Smooth muscle cell (in vitro differentiated cells): ENCODE data around the gene GRK5. TPM values are rescaled to one million over a fixed set of nuclear protein-coding genes. Genes with fewer than 3 reads are reported as not detected.

Experiments
- DNase-seq: peaks from one replicate; lab custom pipeline; 2025; ENCODE audit not compliant: unreplicated experiment; lab: John Stamatoyannopoulos, UW
- H2AFZ ChIP-seq: fragments of 200-600 bp; sonication (generic); 2 replicates; pipeline ENCODE4 v1.6.0; 2016; ENCODE audit warnings: antibody characterized with exemption, low read depth, mild to moderate bottlenecking
- H3F3A ChIP-seq: fragments of 200-600 bp; sonication (generic); 2 replicates; pipeline ENCODE4 v1.6.0; 2017; ENCODE audit warnings: antibody characterized with exemption, low read depth
- H3K27ac ChIP-seq: fragments of 200-600 bp; sonication (generic); 2 replicates; pipeline ENCODE4 v1.5.1; 2016; ENCODE audit warnings: low read depth, mild to moderate bottlenecking
- H3K27me3 ChIP-seq: fragments of 200-600 bp; sonication (generic); 2 replicates; pipeline ENCODE4 v1.6.1; 2016; ENCODE audit warnings: low read depth, mild to moderate bottlenecking
- H3K36me3 ChIP-seq: fragments of 200-600 bp; sonication (generic); 2 replicates; pipeline ENCODE4 v1.5.1; 2016; ENCODE audit warnings: low read depth
- H3K4me1 ChIP-seq: fragments of 200-600 bp; sonication (generic); 2 replicates; pipeline ENCODE4 v1.5.1; 2016; ENCODE audit warnings: low read depth
- H3K4me2 ChIP-seq: fragments of 200-600 bp; sonication (generic); 2 replicates; pipeline ENCODE4 v1.6.0; 2016; ENCODE audit warnings: mild to moderate bottlenecking
- H3K4me3 ChIP-seq: fragments of 200-600 bp; sonication (generic); 2 replicates; pipeline ENCODE4 v1.5.1; 2016; ENCODE audit warnings: mild to moderate bottlenecking
- H3K79me2 ChIP-seq: fragments of 200-600 bp; sonication (generic); 2 replicates; pipeline ENCODE4 v1.6.0; 2016; ENCODE audit warnings: low read depth, mild to moderate bottlenecking
- H3K9ac ChIP-seq: fragments of 200-600 bp; sonication (generic); 2 replicates; pipeline ENCODE4 v1.6.0; 2016; ENCODE audit warnings: low read depth
- H3K9me3 ChIP-seq: fragments of 200-600 bp; sonication (generic); replicated peaks from 2 replicates; pipeline ENCODE4 v1.5.1; 2016; ENCODE audit warnings: low read depth
- H4K20me1 ChIP-seq: fragments of 200-600 bp; sonication (generic); 2 replicates; pipeline ENCODE4 v1.6.0; 2016; ENCODE audit warnings: low read depth
- CTCF ChIP-seq: fragments of 200-600 bp; sonication (generic); IDR thresholded peaks from 2 replicates; pipeline ENCODE4 v1.5.1; 2017; ENCODE audit warnings: borderline replicate concordance, mild to moderate bottlenecking, antibody characterized with exemption; ENCODE audit not compliant: insufficient read depth, poor library complexity, severe bottlenecking
- WGBS: methylation state at CpG from one replicate; pipeline ENCODE4 v1.1.7; 2016; ENCODE audit warnings: low lambda C conversion rate; 5-methylcytosine and 5-hydroxymethylcytosine counted together
- polyA plus RNA-seq: library from polyadenylated mRNA; unstranded; fragments of >200 nt; fragmentation: Nextera tagmentation; extraction: Ambion mirVana; gene quantifications from 2 replicates; pipeline ENCODE4 v1.2.1, GENCODE V29; 2016
- total RNA-seq: library from RNA; depleted of rRNA; stranded (reverse); fragments of >200 nt; gene quantifications from 2 replicates; pipeline ENCODE4 v1.2.3, GENCODE V29; 2014

The GRK5 gene
- total and polyA plus RNA-seq, 2 experiments from 2014 or later = 4.4 to 5.2 TPM

- TF ChIP-seq CTCF = no peak
- Histone ChIP-seq H3K4me2 (peak overlapping the region; percentile 73), H3F3A (peaks cover 49% of the 10 kb centered on the region), H3K27me3 (no peaks in the 10 kb centered on the region), H3K36me3 (no peaks in the 10 kb centered on the region), H3K4me1 (peaks cover 28% of the 10 kb centered on the region), H2AFZ (no peak overlapping the region), H3K27ac (peak overlapping the region; percentile 97), H3K4me3 (no peak overlapping the region), H4K20me1 (peaks cover 61% of the 10 kb centered on the region), H3K9ac (peak overlapping the region; percentile 74), H3K79me2 (peaks cover 13% of the 10 kb centered on the region), H3K9me3 (no peaks in the 10 kb centered on the region)
- no peak for DNase-seq
- 6% methylated on average over 7 of the region's 7 CpGs for WGBS
Measured at GRCh38 chr10:119251315-119251708, 43.9 kb downstream of the GRK5 start.

GRCh38 chr10:119252051-119252465 lies 44.7 kb downstream of the GRK5 start:
- Histone ChIP-seq H3K9me3 (no peaks in the 10 kb centered on the region), H3K36me3 (no peaks in the 10 kb centered on the region), H3F3A (peaks cover 49% of the 10 kb centered on the region), H3K4me1 (peaks cover 28% of the 10 kb centered on the region), H4K20me1 (peaks cover 56% of the 10 kb centered on the region), H3K27me3 (no peaks in the 10 kb centered on the region), H3K4me3 (no peak overlapping the region), H3K79me2 (peaks cover 16% of the 10 kb centered on the region), H3K9ac (no peak overlapping the region), H3K27ac (peak overlapping the region; percentile 97), H2AFZ (no peak overlapping the region), H3K4me2 (peak overlapping the region; percentile 73)
- 84% methylated on average over 8 of the region's 8 CpGs for WGBS
- no peak for DNase-seq
- no peak for TF ChIP-seq CTCF

GRCh38 chr10:119252470-119253151 lies 45.2 kb downstream of the GRK5 start:
- Histone ChIP-seq H3K9me3 (no peaks in the 10 kb centered on the region), H3K4me1 (peaks cover 24% of the 10 kb centered on the region)
- TF ChIP-seq CTCF = no peak

More at GRCh38 chr10:119252470-119253151, 45.2 kb downstream of the GRK5 start:
- Histone ChIP-seq H3K79me2 (peaks cover 16% of the 10 kb centered on the region), H3K4me2 (peak overlapping the region; percentile 68), H3K36me3 (no peaks in the 10 kb centered on the region), H3K27ac (peak overlapping the region; percentile 94), H3K27me3 (no peaks in the 10 kb centered on the region), H3K9ac (peak overlapping the region; percentile 47), H3K4me3 (no peak overlapping the region), H4K20me1 (peaks cover 55% of the 10 kb centered on the region), H3F3A (peaks cover 49% of the 10 kb centered on the region), H2AFZ (no peak overlapping the region)
- 97% methylated on average over 10 of the region's 10 CpGs for WGBS
- no peak for DNase-seq
